GM19467 (cell line): Measurements from ENCODE around the gene ATP6V0E2.

Experiments used
- ATAC-seq: cut with Tn5 transposase; IDR thresholded peaks from one replicate; pipeline ENCODE4 v1.9.1; 2021; ENCODE audit warnings: mild to moderate bottlenecking, moderate library complexity; ENCODE audit not compliant: unreplicated experiment

The ATP6V0E2 gene

GRCh38 chr7:149838224-149838991, 35.4 kb upstream of the ATP6V0E2 start, which contains the start of gene ZNF862:
ZNF862 (plus strand) TSS chr7:149838375; CDS start chr7:149838612, 237 bp downstream.
- ATAC-seq = peak; percentile 98

GRCh38 chr7:149838992-149839408, 34.8 kb upstream of the ATP6V0E2 start:
- no peak for ATAC-seq

GRCh38 chr7:149839933-149840332, 33.8 kb upstream of the ATP6V0E2 start:
- ATAC-seq = no peak

- no peak for ATAC-seq
Measured at GRCh38 chr7:149843566-149843965, 30.2 kb upstream of the ATP6V0E2 start.

- no peak for ATAC-seq
Measured at GRCh38 chr7:149844445-149844844, 29.3 kb upstream of the ATP6V0E2 start.

GRCh38 chr7:149845257-149845980, 28.4 kb upstream of the ATP6V0E2 start:
- no peak for ATAC-seq

- no peak for ATAC-seq
Measured at GRCh38 chr7:149846021-149846420, 27.7 kb upstream of the ATP6V0E2 start.

GRCh38 chr7:149846436-149847046, 27.2 kb upstream of the ATP6V0E2 start:
- ATAC-seq = peak; percentile 67

- ATAC-seq = no peak
Measured at GRCh38 chr7:149849174-149849573, 24.6 kb upstream of the ATP6V0E2 start.

GRCh38 chr7:149850007-149850594, 23.7 kb upstream of the ATP6V0E2 start:
- no peak for ATAC-seq

- ATAC-seq = no peak
Measured at GRCh38 chr7:149850716-149851115, 23.1 kb upstream of the ATP6V0E2 start.

GRCh38 chr7:149851449-149851848, 22.3 kb upstream of the ATP6V0E2 start:
- ATAC-seq = no peak

GRCh38 chr7:149853157-149853556, 20.6 kb upstream of the ATP6V0E2 start:
- no peak for ATAC-seq

GRCh38 chr7:149854611-149855360, 19.0 kb upstream of the ATP6V0E2 start:
- no peak for ATAC-seq

GRCh38 chr7:149855361-149856305, 18.1 kb upstream of the ATP6V0E2 start:
- no peak for ATAC-seq

- no peak for ATAC-seq
Measured at GRCh38 chr7:149856583-149856982, 17.2 kb upstream of the ATP6V0E2 start.

- ATAC-seq = no peak
Measured at GRCh38 chr7:149859369-149859768, 14.4 kb upstream of the ATP6V0E2 start.

- ATAC-seq = no peak
Measured at GRCh38 chr7:149859876-149860275, 13.9 kb upstream of the ATP6V0E2 start.
